Measurements from ENCODE around the gene YIF1B. TPM values are rescaled to one million over a fixed set of nuclear protein-coding genes. Genes with fewer than 3 reads are reported as not detected.

The YIF1B gene
- total and polyA plus RNA-seq, 2 donors (not counting 1 experiment from before 2014, with no cell fraction given) = 31.6 to 58.3 TPM

- no peaks in the 10 kb centered on the region for H3K27me3 Mint-ChIP-seq
- H2AFZ ChIP-seq (ENCODE audit: insufficient read depth, low read depth, low read length, poor library complexity, severe bottlenecking) = peak within 1 kb of the TSS; percentile 84
- ChIA-PET POLR2A (interaction anchor here (0.6 to 2.5 kb wide), 7 partner anchors 9 to 484 kb away, joined by 3 to 13 read pairs (median 7); partner anchors contain the start of genes FAM98C, PPP1R14A and SIPA1L3), CTCF (interaction anchor here (0.7 to 3.2 kb wide), 9 partner anchors 9 to 362 kb away, joined by 3 to 23 read pairs (median 6); partner anchors contain the start of genes CATSPERG, KCNK6 and PPP1R14A)
- ATAC-seq (ENCODE audit: low read depth) (peak; percentile 21), DNase-seq (no peak)
- H3K4me2 ChIP-seq (replicated peaks; ENCODE audit: low read depth, low read length, poor library complexity, severe bottlenecking) = peak within 1 kb of the TSS; percentile 87
- peaks cover 39% of the 10 kb centered on the region for H3K4me1 Mint-ChIP-seq
- H3K27me3 ChIP-seq (replicated peaks in 1 of 4; ENCODE audit: control extremely low read depth in 1 of 4, control insufficient read depth in 3 of 4, insufficient read depth in 4 of 4, low read length in 3 of 4) = no peaks in the 10 kb centered on the region
- peak within 1 kb of the TSS; percentile 99 for H3K27ac Mint-ChIP-seq
- peaks cover 44% of the 10 kb centered on the region for H3K79me2 ChIP-seq (ENCODE audit: control insufficient read depth, insufficient read depth, low read length)
- peaks cover 20 to 26% of the 10 kb centered on the region in 2 donors for H3K4me1 ChIP-seq (ENCODE audit: control insufficient read depth in 2 of 2, insufficient read depth in 2 of 2, low read length in 2 of 2)
- no peaks in the 10 kb centered on the region for H3K9me3 ChIP-seq (ENCODE audit: control extremely low read depth in 1 of 3, control insufficient read depth in 2 of 3, insufficient read depth in 1 of 3, low read length in 2 of 3)
- H3K27ac ChIP-seq (ENCODE audit: low read length in 2 of 2) = peak within 1 kb of the TSS; percentile 83 to 98
- no peaks in the 10 kb centered on the region for H3K36me3 ChIP-seq (replicated peaks in 1 of 2; ENCODE audit: control extremely low read depth in 1 of 2, control insufficient read depth in 1 of 2, extremely low read depth in 1 of 2, insufficient read depth in 2 of 2, low read length in 1 of 2)
- TF ChIP-seq CTCF (IDR thresholded peaks at IDR 0.05) = no peak
- no peak for TF ChIP-seq EZH2 (IDR thresholded peaks at IDR 0.05; ENCODE audit: borderline replicate concordance, insufficient read depth, low read depth, low read length, poor library complexity, severe bottlenecking)
- peak within 1 kb of the TSS; percentile 19 to 87 (median 70) for H3K4me3 ChIP-seq (ENCODE audit: control extremely low read depth in 1 of 5, extremely low read depth in 1 of 5, insufficient read depth in 1 of 5, low read depth in 2 of 5, low read length in 4 of 5)
- H3K9me3 Mint-ChIP-seq (ENCODE audit: insufficient read depth) = no peaks in the 10 kb centered on the region
- peak within 1 kb of the TSS; percentile 84 for H3K9ac ChIP-seq (ENCODE audit: low read length)
- intact Hi-C loops (cut with micrococcal nuclease) = loop anchor here (1.0 kb wide), 6 partner anchors 11 to 666 kb away; partner anchors contain the start of genes MRPS12, PSMD8 and SARS2
- WGBS (ENCODE audit: insufficient coverage) = 1% methylated on average over 76 of the region's 78 CpGs
- H3K4me3 Mint-ChIP-seq = peak within 1 kb of the TSS; percentile 98
- H4K20me1 ChIP-seq (ENCODE audit: control insufficient read depth, insufficient read depth, low read length, poor library complexity, severe bottlenecking) = no peaks in the 10 kb centered on the region
Measured at GRCh38 chr19:38264486-38265212, 51.1 kb downstream of the YIF1B start, which contains the start of gene SPINT2. TSS of gene SPINT2 (plus strand) at chr19:38264573. CDS start at chr19:38264893, 320 bp downstream.

All from B cell (primary cell).